ENCODE results near the gene PRC1.

Gene PRC1

DNA sequence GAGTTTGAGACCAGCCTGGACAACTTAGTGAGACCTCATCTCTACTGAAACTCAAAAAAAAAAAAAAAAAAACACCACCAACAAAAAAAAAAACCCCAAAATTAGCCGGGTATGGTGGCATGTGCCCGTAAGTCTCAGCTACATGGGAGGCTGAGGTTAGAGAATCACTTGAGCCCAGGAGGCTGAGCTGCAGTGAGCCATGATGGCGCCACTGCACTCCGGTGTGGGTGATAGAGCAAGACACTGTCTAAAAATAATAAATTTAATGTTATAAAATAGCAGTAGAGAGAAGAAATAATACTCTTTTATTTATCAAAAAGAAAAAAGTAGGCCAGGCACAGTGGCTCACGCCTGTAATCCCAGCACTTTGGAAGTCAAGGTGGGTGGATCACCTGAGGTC lies 22.2 kb downstream of the PRC1 start:
- no peak overlapping the region for H3K4ac ChIP-seq (ENCODE audit: low read length)
- H3K18ac ChIP-seq (ENCODE audit: low read length), result no peak overlapping the region
- H3K4me1 ChIP-seq (ENCODE audit: control insufficient read depth in 2 of 2, insufficient read depth in 1 of 2, low read depth in 1 of 2, low read length in 2 of 2), result no peaks in the 10 kb centered on the region
- H3K27me3 ChIP-seq (ENCODE audit: control insufficient read depth in 3 of 3, insufficient read depth in 3 of 3, low read depth in 1 of 3, low read length in 3 of 3), result no peaks in the 10 kb centered on the region
- H2BK5ac ChIP-seq (ENCODE audit: low read length), result no peak overlapping the region
- no peak overlapping the region for H2AFZ ChIP-seq (ENCODE audit: low read length)
- H3K79me1 ChIP-seq (ENCODE audit: low read depth, low read length), result peaks cover 1% of the 10 kb centered on the region
- H3K27ac ChIP-seq (replicated peaks; ENCODE audit: low read length), result no peak overlapping the region
- H2BK12ac ChIP-seq (ENCODE audit: low read length), result no peak overlapping the region
- no peaks in the 10 kb centered on the region for H3K9me3 ChIP-seq (replicated peaks in 1 of 2; ENCODE audit: control insufficient read depth in 2 of 2, insufficient read depth in 1 of 2, low read depth in 1 of 2, low read length in 2 of 2)
- DNase-seq (ENCODE audit: low spot score), result no peak
- no peak overlapping the region for H2AK5ac ChIP-seq (ENCODE audit: low read depth, low read length)
- no peak overlapping the region for H3K4me2 ChIP-seq (ENCODE audit: insufficient read depth, low read length, poor library complexity, severe bottlenecking)
- H3K36me3 ChIP-seq (replicated peaks in 1 of 2; ENCODE audit: control insufficient read depth in 2 of 2, insufficient read depth in 2 of 2, low read length in 2 of 2), result peaks cover 60 to 94% of the 10 kb centered on the region in 2 donors
- H3K23ac ChIP-seq (ENCODE audit: low read depth, low read length, poor library complexity), result no peak overlapping the region
- H3K4me3 ChIP-seq (ENCODE audit: low read length in 2 of 2), result no peak overlapping the region
- no peak overlapping the region for H2BK15ac ChIP-seq (ENCODE audit: low read length)
- no peak overlapping the region for H3K9ac ChIP-seq (ENCODE audit: low read depth, low read length, poor library complexity)
- H2BK120ac ChIP-seq (ENCODE audit: low read depth, low read length), result no peak overlapping the region
- WGBS, 2 donors (ENCODE audit: extremely low coverage in 2 of 2, insufficient read length in 2 of 2, insufficient replicate concordance in 1 of 2), result no CpG with 5 or more reads among the region's 5 CpGs
- no peak overlapping the region for H4K91ac ChIP-seq (ENCODE audit: low read depth, low read length, poor library complexity)
- no peak overlapping the region for H3K14ac ChIP-seq (ENCODE audit: low read length)
- no peak overlapping the region for H4K8ac ChIP-seq (ENCODE audit: low read depth, low read length)

DNA sequence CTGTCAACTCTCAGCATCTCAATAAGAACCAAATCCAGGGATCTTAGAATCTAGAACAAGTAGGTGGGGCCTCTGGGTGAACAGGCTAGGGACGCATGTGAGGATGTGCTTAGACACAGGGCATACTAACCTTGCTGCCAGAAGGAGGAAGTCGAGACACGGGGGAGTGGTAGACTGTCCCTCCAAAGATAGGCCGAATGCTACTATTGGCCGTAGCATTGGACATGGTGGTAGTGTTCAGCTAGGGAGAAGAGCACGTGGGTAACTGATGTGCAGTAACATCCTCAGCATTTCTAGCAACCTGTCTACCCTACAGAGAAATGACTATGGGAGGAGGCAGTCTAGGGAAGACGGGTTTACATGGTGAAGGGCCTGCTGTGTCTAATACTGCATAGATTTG lies 24.1 kb downstream of the PRC1 start:
- Histone ChIP-seq H3K27me3 (ENCODE audit: control insufficient read depth in 3 of 3, insufficient read depth in 3 of 3, low read depth in 1 of 3, low read length in 3 of 3) (no peaks in the 10 kb centered on the region), H4K8ac (ENCODE audit: low read depth, low read length) (no peak overlapping the region), H3K79me1 (ENCODE audit: low read depth, low read length) (peaks cover 1% of the 10 kb centered on the region), H3K36me3 (replicated peaks in 1 of 2; ENCODE audit: control insufficient read depth in 2 of 2, insufficient read depth in 2 of 2, low read length in 2 of 2) (peaks cover 64 to 95% of the 10 kb centered on the region in 2 donors), H3K27ac (replicated peaks; ENCODE audit: low read length) (no peak overlapping the region), H3K4me2 (ENCODE audit: insufficient read depth, low read length, poor library complexity, severe bottlenecking) (no peak overlapping the region), H3K18ac (ENCODE audit: low read length) (no peak overlapping the region), H2BK5ac (ENCODE audit: low read length) (no peak overlapping the region), H3K9me3 (replicated peaks in 1 of 2; ENCODE audit: control insufficient read depth in 2 of 2, insufficient read depth in 1 of 2, low read depth in 1 of 2, low read length in 2 of 2) (no peaks in the 10 kb centered on the region), H4K91ac (ENCODE audit: low read depth, low read length, poor library complexity) (no peak overlapping the region), H2AK5ac (ENCODE audit: low read depth, low read length) (no peak overlapping the region), H3K14ac (ENCODE audit: low read length) (no peak overlapping the region), H2BK120ac (ENCODE audit: low read depth, low read length) (no peak overlapping the region), H3K23ac (ENCODE audit: low read depth, low read length, poor library complexity) (no peak overlapping the region), H3K4me3 (ENCODE audit: low read length in 2 of 2) (no peak overlapping the region), H3K4ac (ENCODE audit: low read length) (no peak overlapping the region), H2AFZ (ENCODE audit: low read length) (no peak overlapping the region), H3K9ac (ENCODE audit: low read depth, low read length, poor library complexity) (no peak overlapping the region), H2BK15ac (ENCODE audit: low read length) (no peak overlapping the region), H3K4me1 (ENCODE audit: control insufficient read depth in 2 of 2, insufficient read depth in 1 of 2, low read depth in 1 of 2, low read length in 2 of 2) (no peaks in the 10 kb centered on the region), H2BK12ac (ENCODE audit: low read length) (no peak overlapping the region)
- WGBS, 2 donors (ENCODE audit: extremely low coverage in 2 of 2, insufficient read length in 2 of 2, insufficient replicate concordance in 1 of 2), result no CpG with 5 or more reads among the region's 7 CpGs
- DNase-seq (ENCODE audit: low spot score), result no peak

DNA sequence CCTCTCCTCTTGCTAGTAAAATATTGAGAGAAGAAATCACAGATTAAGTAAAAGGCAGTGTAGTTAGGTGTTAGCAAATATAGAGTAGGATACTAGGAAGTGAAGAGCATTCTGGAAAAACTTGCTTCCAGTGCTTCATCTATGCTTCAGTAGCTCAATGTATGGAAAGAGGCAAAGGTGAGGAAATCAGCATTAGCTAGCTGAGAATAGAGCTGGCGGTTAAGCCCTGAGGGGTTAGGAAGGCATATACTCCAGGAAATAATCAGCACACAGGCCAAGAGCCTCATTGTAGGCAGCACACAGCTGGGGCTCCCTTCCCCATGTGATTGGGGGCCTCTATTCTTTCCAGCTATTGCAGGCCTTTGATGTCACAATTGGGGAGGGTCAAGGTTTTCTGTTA lies 25.9 kb downstream of the PRC1 start:
- no peaks in the 10 kb centered on the region for H3K4me1 ChIP-seq (ENCODE audit: control insufficient read depth in 2 of 2, insufficient read depth in 1 of 2, low read depth in 1 of 2, low read length in 2 of 2)
- H2BK5ac ChIP-seq (ENCODE audit: low read length), result no peak overlapping the region
- no peak overlapping the region for H3K4me2 ChIP-seq (ENCODE audit: insufficient read depth, low read length, poor library complexity, severe bottlenecking)
- H3K9me3 ChIP-seq (replicated peaks in 1 of 2; ENCODE audit: control insufficient read depth in 2 of 2, insufficient read depth in 1 of 2, low read depth in 1 of 2, low read length in 2 of 2), result no peaks in the 10 kb centered on the region
- no peak for DNase-seq (ENCODE audit: low spot score)
- no peak overlapping the region for H3K4ac ChIP-seq (ENCODE audit: low read length)
- H2BK15ac ChIP-seq (ENCODE audit: low read length), result no peak overlapping the region
- no peak overlapping the region for H3K14ac ChIP-seq (ENCODE audit: low read length)
- no peak overlapping the region for H3K18ac ChIP-seq (ENCODE audit: low read length)
- no peak overlapping the region for H2BK12ac ChIP-seq (ENCODE audit: low read length)
- H4K91ac ChIP-seq (ENCODE audit: low read depth, low read length, poor library complexity), result no peak overlapping the region
- no peak overlapping the region for H3K9ac ChIP-seq (ENCODE audit: low read depth, low read length, poor library complexity)
- no peak overlapping the region for H2AK5ac ChIP-seq (ENCODE audit: low read depth, low read length)
- H3K27ac ChIP-seq (replicated peaks; ENCODE audit: low read length), result no peak overlapping the region
- WGBS, 2 donors (ENCODE audit: extremely low coverage in 2 of 2, insufficient read length in 2 of 2, insufficient replicate concordance in 1 of 2), result no CpG with 5 or more reads among the region's 1 CpG
- H3K36me3 ChIP-seq (replicated peaks in 1 of 2; ENCODE audit: control insufficient read depth in 2 of 2, insufficient read depth in 2 of 2, low read length in 2 of 2), result peaks cover 53 to 95% of the 10 kb centered on the region in 2 donors
- no peak overlapping the region for H2AFZ ChIP-seq (ENCODE audit: low read length)
- no peak overlapping the region for H3K23ac ChIP-seq (ENCODE audit: low read depth, low read length, poor library complexity)
- peaks cover 1% of the 10 kb centered on the region for H3K79me1 ChIP-seq (ENCODE audit: low read depth, low read length)
- no peak overlapping the region for H4K8ac ChIP-seq (ENCODE audit: low read depth, low read length)
- H3K4me3 ChIP-seq (ENCODE audit: low read length in 2 of 2), result no peak overlapping the region
- H2BK120ac ChIP-seq (ENCODE audit: low read depth, low read length), result no peak overlapping the region
- no peaks in the 10 kb centered on the region for H3K27me3 ChIP-seq (ENCODE audit: control insufficient read depth in 3 of 3, insufficient read depth in 3 of 3, low read depth in 1 of 3, low read length in 3 of 3)

DNA sequence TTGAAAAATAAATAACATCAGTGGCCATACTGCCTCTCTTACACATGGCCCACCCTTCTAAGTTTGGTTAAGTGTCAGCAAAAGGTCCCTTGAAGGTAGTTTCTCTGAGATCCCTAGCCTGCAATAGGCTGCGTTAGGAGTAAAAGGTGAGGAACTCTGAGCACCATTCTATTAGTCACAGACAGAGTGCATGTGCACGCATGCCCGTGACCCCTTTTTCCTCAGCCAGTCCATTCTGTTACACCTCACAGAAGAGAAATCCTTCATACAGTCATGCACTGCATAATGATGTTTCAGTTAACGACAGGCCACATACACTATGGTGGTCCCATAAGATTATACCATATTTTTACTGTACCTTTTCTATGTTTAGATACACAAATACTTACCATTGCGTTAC lies 27.1 kb downstream of the PRC1 start:
- Histone ChIP-seq H3K36me3 (replicated peaks in 1 of 2; ENCODE audit: control insufficient read depth in 2 of 2, insufficient read depth in 2 of 2, low read length in 2 of 2) (peaks cover 47 to 95% of the 10 kb centered on the region in 2 donors), H3K27ac (replicated peaks; ENCODE audit: low read length) (no peak overlapping the region), H3K18ac (ENCODE audit: low read length) (no peak overlapping the region), H2AK5ac (ENCODE audit: low read depth, low read length) (no peak overlapping the region), H3K4me3 (ENCODE audit: low read length in 2 of 2) (no peak overlapping the region), H3K23ac (ENCODE audit: low read depth, low read length, poor library complexity) (no peak overlapping the region), H3K9ac (ENCODE audit: low read depth, low read length, poor library complexity) (no peak overlapping the region), H2BK120ac (ENCODE audit: low read depth, low read length) (no peak overlapping the region), H2BK5ac (ENCODE audit: low read length) (no peak overlapping the region), H3K4me2 (ENCODE audit: insufficient read depth, low read length, poor library complexity, severe bottlenecking) (no peak overlapping the region), H3K27me3 (ENCODE audit: control insufficient read depth in 3 of 3, insufficient read depth in 3 of 3, low read depth in 1 of 3, low read length in 3 of 3) (no peaks in the 10 kb centered on the region), H4K8ac (ENCODE audit: low read depth, low read length) (no peak overlapping the region), H2BK12ac (ENCODE audit: low read length) (no peak overlapping the region), H3K14ac (ENCODE audit: low read length) (no peak overlapping the region), H4K91ac (ENCODE audit: low read depth, low read length, poor library complexity) (no peak overlapping the region), H3K4ac (ENCODE audit: low read length) (no peak overlapping the region), H2AFZ (ENCODE audit: low read length) (no peak overlapping the region), H3K79me1 (ENCODE audit: low read depth, low read length) (no peaks in the 10 kb centered on the region), H3K4me1 (ENCODE audit: control insufficient read depth in 2 of 2, insufficient read depth in 1 of 2, low read depth in 1 of 2, low read length in 2 of 2) (no peaks in the 10 kb centered on the region), H2BK15ac (ENCODE audit: low read length) (no peak overlapping the region), H3K9me3 (replicated peaks in 1 of 2; ENCODE audit: control insufficient read depth in 2 of 2, insufficient read depth in 1 of 2, low read depth in 1 of 2, low read length in 2 of 2) (no peaks in the 10 kb centered on the region)
- no peak for DNase-seq (ENCODE audit: low spot score)
- no CpG with 5 or more reads among the region's 5 CpGs for WGBS, 2 donors (ENCODE audit: extremely low coverage in 2 of 2, insufficient read length in 2 of 2, insufficient replicate concordance in 1 of 2)

All from neuronal stem cell (in vitro differentiated cells).